PFSK-1 (cell line): ENCODE data around the gene COX6B1.

Experiments used
- POLR2AphosphoS5 ChIP-seq: IDR thresholded peaks from 2 replicates; pipeline ENCODE4 v1.6.1; 2012; ENCODE audit warnings: low read depth, mild to moderate bottlenecking, control low read depth, low read length, moderate library complexity
- REST ChIP-seq, 2 experiments: IDR thresholded peaks; 2 replicates each; pipeline versions ENCODE4 v1.6.1 to v1.8.0; 2011 to 2012; ENCODE audit warnings: low read depth in 2 of 2, low read length in 2 of 2, control low read depth in 1 of 2, inconsistent platforms in 1 of 2, mild to moderate bottlenecking in 1 of 2, moderate library complexity in 1 of 2; ENCODE audit not compliant: insufficient read depth in 1 of 2
- TAF1 ChIP-seq: IDR thresholded peaks from 2 replicates; pipeline ENCODE4 v1.6.1; 2012; ENCODE audit warnings: low read length, control low read depth, borderline replicate concordance; ENCODE audit not compliant: insufficient read depth

GRCh38 chr19:35642312-35642711, 5.8 kb upstream of the COX6B1 start:
- TF ChIP-seq REST (IDR thresholded peaks at IDR 0.05; ENCODE audit: insufficient read depth in 1 of 2, low read depth in 2 of 2, low read length in 2 of 2) (no peak), POLR2AphosphoS5 (no peak), TAF1 (no peak)
